Activated CD4-positive, CD25-positive, alpha-beta regulatory T cell treated with anti-CD3 and anti-CD28 coated beads, Interleukin-2, amount 50 U/mL, for 72 hours (primary cell): ENCODE results near the gene ATP11B.

Experiments
- DNase-seq: peaks from one replicate; pipeline ENCODE4 v3.0.0; 2021

Gene ATP11B

DNA sequence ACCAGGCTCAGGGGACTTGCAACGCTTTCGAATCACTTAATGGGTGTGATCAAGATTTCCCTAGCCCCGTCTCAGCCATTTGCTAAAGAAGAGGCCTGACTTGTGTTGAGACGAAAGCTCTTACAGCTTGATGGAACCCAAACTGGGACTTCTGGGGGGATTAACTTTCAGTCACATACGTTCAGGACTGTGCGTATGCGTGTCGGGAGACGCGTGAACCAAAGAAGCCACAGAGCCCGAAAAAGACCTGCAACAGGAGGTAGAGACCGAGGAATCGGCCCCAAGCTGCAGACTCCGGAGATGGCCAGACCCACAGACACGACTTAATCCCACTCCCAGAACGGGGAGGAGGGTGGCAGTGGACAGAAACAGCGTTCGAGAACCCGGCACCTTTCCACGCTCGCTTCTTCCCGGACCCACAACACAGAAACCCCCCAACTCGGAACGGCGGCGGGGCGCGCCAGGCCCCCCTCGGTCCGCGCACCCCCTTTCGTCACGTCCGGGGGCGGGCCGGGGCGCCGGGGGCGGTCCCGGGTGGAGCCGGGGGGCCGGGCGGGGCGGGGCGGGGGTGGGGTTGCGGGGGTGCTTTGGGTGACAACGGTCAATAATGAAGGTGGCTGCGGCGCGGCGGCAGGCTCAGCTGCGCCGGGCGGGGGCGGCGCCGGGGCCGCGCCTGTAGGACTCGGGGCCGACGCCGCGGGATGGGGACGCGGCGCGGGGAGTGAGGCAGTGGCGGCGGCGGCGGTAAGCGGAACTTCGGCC, at the start of gene ATP11B:
ATP11B (plus strand) TSS at position 604 of the 762 bp plus-strand sequence. CDS start 256 bp downstream, outside the sequence.
- DNase-seq: peak; percentile 79

DNA sequence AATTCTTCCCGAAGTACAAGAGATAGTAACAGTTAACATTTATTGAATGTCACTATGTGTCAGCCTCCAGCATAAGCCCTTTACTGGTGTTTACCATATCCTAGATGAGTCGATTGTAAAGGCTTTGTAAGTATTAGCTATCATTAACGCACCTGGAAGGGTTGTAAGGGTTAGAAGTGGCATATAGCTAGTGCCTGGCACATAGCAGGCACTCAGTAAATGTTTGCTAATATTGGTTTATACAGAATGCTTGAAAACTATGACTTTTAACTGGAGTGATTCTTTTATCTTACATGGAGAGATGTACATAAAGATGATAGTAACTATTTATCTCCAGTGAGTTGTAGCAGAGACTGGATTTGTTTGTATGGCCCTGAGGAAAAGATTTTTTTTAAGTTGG, 46.3 kb upstream of the ATP11B start:
- DNase-seq: no peak

DNA sequence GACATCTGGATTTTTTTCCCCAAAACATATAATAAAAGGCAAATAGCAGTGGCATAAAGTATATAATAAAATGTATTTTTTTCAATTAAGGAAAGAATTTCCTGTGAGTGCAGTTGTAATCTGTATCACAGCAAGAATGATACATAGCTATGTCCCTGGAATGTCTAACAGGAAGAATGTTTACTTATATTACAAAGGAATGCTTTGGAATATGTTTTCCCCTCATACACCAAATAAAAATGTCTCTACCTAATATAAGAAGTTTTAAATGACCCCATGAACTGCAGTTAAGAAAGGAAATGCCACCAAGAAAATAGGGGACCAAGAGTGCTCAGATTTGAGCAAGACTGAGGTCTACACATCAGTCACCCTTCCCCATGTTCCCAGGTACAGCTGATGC, 38.0 kb upstream of the ATP11B start:
- no peak for DNase-seq

DNA sequence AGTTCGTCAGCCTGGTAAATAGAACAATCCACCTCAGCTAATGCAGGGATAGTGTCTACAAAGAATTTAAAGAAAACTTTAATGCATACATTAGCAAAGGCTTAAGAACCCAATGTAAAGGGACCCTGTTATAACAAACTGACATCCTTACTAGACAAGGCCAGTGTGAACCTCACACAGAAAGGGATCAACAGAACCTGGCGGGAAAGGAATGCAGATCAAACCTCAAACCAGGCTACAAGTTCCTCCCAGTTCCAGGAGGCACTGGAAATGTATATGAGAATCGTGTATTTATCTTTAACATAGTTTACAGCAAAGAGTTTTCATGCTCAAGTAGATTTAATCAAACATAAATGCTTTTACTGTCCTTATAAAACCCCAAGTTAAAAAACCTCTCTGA, 37.6 kb upstream of the ATP11B start:
- no peak for DNase-seq

DNA sequence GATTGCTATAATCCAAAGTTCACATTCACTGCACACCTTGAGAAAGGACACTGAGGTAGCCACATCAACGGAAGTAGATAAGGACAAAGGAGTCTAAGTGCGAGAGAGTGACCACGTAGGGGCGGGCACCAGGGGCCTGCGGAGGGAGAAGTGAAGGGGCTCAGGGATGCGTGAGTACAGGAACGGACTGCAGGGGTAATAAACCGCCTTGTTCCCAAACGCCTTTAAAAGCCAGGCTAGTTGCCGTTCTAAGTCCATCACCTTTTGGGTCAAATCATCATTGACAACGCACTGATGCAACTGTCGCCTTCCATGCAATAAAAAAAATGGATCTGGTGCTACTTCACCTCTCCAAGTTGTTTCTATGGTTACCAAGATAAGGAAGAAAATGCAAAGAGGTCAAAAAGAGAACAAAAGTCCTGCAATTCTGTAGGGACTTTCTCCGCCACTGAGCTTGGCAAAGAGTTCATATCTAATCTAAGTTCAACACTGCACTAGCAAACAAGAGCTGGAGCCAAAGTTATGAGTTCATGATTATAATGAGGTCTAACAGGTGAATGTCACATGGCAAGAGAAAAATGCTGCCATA, 32.6 kb upstream of the ATP11B start:
- DNase-seq: no peak

DNA sequence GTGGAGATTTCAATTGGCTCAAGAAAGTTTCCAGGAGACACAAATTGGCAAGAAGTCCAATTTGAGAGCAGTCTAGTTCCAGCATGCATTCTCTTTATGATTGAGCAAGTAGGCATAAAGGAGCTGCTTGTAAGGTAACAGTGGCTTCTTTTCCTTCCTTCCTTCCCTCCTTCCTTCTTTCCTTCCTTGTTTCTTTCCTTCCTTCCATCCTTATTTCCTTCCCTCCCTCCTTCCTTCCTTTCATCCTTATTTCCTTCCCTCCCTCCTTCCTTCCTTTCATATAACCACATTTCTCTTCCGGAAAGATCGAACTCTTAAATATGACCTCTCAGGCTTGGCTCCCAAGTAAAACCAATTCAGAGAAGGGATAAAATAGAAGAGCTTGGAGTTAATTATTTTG, 29.4 kb upstream of the ATP11B start:
- no peak for DNase-seq

DNA sequence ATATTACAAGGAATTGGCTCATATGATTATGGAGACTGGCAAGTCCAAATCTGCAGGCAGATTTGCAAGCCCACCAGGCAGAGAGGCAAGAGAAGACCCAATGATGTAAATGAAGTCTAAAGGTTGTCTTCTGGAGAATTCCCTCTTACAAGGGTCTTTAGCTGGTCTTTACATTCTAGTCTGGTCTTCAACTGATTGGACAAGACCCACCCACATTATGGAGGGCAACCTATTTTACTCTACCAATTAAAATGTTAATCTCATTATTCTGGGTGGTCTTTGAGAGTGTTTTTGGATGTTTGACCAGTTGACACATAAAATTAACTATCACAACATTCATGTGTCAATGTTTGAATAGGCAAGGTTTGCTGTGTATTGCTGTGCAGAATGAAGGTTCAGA, 28.0 kb upstream of the ATP11B start:
- DNase-seq: no peak

DNA sequence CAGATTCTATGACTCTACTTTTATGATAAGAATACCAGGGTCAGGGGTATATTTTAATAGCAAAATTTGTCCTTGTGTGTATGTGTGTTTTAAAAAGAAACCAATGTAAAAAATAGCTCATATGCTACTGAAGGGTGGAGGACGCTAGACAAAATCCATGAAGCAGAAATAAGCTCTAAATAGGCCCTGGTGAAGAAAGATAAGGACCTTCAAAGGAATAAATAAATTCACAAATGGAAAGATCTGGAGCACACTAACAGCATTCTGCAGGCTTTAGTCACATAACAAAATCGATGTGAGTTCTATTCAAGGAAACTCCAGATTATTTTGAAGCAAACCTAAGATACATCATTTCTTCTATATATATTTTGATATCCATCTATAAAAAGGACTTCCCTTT, 27.2 kb upstream of the ATP11B start:
- no peak for DNase-seq

DNA sequence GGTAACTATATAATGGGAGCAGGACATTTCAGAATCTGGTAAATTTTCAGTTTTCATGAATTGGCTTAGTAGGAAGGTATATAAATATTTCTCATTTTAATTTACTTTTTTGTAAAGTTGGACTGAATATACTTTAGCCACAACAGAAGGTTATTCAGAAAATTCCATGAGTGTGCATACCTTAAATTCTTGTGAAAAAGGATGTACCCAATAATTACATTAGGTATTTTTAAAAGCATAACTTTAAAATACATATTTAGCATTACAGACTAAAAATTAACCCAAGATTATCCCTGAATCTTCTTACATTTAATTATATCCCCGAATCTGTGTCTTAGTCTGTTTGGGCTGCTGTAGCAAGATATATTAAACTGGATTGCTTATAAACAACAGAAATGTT, 24.9 kb upstream of the ATP11B start:
- no peak for DNase-seq

DNA sequence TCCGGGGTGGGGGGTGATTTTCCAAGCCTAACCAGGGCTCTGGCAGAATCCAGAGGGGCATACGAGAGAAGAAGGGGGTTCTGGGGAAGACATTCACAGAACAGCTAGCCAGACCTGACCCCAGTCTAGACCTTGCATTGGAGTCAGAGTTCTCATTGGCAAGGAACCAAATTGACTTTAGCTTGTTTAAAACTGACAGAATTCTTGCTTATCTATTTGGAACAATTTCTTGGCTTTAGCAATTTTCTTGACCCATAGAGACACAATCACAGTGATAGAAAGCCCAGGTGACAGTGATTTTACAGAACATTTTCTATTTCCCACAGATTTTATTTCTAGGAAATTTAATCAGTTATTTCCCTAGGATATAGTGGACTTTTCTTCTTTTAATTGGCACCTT, 23.6 kb upstream of the ATP11B start:
- no peak for DNase-seq

DNA sequence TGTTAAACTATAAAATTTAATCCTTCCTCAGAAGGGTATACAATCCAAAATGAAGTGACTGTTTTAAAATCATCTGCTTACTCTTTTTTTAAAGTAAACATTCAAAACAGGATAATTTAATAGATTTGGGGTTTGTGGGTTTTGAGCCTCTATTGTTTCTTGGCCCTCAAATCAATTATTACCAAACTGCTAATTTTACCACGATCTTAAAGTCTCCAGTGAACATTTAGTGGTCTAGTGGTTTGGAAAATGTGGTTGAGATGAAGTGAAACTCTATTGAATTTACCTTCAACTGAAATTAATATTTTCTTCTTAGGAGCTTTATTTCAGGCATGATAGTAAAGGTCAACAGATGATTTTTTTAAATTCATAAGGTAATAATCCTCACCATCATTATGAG, 11.2 kb upstream of the ATP11B start:
- DNase-seq: no peak

DNA sequence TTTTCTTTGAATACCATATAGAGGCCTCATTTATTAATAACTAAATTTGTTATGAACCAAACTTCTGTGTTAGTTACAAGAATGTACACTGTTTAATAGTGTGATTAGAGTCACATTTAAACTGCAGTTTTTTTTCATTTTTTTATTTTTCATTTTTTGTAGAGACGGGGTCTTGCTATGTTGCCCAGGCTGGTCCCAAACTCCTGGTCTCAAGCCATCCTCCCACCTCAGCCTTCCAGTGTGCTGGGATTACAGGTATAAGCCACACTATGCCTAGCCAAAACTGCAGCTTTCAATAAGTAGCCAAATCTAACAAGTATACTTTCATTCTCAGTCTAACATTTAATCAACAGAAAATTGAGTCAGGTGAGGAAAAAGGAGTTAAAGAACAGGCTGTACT, 10.2 kb upstream of the ATP11B start:
- DNase-seq: no peak

DNA sequence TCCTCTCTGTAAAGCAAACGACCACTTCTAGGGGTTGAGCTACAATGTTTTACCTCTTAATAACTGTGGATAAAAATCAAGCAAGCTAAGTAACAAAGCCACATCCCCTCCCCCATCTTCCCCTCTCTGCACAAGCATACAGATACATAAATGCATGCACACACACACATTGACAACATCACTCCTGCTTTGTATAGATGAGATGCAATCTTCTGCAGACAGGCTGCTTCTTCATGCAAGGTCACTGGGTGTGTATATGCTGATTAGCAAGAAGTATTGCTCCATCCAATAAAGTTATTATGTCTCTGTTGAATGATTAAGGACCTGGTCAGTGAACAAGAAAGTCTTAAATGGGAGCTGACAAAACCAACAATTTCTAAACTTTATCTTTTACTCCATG, 8.8 kb upstream of the ATP11B start:
- DNase-seq: no peak

DNA sequence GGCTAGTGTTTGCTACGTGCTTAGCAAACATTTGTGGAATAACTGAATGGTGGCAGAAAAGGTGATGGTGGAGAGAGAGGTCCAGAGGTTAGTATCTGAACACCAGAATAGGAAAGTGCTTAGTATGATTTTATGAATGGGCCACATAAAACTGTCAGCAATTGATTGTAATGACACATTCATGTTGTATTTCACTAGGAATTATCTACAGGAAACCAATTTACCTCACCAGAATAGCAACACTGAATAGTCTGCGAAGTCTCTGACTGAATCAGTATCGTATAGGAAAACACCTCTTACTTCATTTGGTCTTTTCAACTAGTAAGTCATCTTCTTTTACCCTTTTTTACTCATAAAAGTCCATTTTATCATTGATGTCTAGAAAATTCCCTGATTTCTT, 8.2 kb upstream of the ATP11B start:
- no peak for DNase-seq

DNA sequence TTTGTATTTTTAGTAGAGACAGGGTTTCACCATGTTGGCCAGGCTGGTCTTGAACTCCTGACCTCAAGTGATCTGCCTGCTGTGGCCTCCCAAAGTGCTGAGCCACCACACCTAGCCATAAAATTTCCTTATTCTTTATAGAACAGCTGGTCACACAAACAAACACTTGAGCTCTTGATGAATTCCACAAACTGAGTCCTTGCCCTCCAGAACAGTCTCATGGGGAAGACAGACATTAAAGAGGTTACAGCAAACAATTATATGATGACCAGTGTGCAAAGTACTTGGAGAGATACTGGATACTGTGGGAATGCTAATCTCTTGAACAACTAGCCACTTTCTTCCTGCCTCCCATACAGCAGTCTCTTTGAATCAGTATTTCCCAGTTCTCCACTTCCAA, 7.5 kb upstream of the ATP11B start:
- DNase-seq: no peak

DNA sequence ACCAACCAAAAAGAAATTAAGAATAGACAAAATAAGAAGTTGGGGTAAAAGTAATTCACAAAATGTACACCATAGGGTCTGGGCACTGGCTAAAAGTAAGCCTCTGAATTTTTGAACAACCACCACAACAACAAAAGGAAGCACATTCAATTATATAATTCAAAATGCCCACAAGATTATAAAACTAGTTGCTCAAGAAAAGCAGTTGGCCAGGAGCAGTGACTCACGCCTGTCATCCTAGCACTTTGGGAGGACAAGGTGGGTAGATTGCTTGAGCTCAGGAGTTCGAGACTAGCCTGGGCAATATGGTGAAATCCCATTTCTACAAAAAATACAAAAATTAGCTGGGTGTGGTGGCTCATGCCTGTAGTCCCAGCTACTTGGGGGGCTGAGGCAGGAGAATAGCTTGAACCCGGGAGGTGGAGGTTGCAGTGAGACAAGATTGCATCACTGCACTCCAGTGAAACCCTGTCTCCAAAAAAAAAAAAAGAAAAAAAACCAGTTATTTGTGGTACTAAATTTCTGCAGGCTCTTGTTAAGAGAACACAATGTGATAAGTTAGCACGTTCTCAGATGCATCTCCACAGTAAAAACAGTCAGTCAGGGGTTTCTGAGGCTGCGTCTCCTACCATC, 6.6 kb upstream of the ATP11B start:
- no peak for DNase-seq

DNA sequence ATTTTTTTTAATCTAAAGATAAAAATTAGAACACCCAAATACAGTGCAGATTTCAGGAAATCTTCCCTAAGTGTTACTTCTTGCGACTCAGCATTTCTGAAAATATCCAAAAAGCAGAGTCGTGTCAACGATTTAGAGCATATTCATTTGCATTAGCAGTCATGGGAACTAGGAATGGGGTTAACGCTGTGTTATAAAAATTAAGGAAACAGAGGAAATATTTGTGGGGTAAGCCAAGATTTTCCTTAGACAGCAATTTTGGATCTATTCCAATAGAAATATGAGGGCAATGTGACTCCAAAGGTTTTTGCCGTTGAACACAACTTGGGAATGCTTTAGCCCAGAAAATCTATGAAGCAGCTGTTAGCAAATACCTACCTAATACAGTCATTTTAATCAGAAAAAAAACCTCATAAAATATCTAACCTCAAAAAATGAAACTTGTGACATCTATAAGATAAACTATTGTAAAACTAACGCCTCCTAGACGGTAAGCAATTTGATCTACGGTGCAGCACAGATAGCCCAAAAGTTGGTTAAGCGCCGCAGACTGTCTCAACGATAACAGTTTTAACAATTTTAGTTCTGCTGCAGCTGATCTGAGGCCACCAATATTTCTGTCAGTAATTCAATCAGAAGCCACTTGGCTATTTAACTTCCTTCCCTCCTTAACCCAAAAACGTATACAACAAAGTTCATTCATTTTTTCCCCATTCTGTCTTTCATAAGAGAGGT, 5.8 kb upstream of the ATP11B start:
- DNase-seq: no peak

DNA sequence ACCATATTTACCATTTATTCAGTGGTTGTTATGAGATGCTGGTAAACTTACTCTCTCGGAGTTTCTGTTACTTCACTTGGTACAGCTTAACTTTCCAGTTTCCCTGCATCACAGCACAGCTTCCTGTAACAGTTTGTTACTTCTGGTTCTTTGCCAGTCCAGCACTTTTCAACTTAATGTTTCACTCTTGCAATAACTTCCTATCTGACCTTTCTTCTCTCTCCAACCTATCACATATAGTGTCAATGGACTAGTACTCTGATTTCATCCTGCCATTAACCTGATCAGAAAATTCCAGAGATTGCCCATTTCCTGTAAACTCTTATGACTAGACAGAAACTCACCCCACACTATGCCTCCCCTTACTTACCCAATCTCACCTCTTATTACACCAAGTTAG, 3.9 kb upstream of the ATP11B start:
- no peak for DNase-seq

DNA sequence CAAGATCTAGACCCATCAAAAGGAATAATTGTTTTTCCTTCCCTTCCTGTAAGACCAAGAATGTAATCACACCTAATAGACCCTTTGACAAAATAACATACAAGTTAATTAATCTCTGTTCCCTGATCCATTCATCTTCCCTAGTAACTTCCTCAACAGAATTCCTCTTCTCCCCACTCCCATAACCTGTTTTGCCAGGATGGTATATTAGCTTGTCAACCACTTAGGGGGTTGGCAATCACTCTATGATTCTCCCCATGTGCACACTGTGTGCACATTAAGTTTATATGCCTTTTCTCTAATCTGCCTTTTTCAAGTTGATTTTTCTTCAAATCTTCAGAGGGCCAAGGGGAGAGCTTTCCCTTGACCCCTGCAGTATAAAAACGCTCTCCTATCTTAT, 2.7 kb upstream of the ATP11B start:
- DNase-seq: no peak

DNA sequence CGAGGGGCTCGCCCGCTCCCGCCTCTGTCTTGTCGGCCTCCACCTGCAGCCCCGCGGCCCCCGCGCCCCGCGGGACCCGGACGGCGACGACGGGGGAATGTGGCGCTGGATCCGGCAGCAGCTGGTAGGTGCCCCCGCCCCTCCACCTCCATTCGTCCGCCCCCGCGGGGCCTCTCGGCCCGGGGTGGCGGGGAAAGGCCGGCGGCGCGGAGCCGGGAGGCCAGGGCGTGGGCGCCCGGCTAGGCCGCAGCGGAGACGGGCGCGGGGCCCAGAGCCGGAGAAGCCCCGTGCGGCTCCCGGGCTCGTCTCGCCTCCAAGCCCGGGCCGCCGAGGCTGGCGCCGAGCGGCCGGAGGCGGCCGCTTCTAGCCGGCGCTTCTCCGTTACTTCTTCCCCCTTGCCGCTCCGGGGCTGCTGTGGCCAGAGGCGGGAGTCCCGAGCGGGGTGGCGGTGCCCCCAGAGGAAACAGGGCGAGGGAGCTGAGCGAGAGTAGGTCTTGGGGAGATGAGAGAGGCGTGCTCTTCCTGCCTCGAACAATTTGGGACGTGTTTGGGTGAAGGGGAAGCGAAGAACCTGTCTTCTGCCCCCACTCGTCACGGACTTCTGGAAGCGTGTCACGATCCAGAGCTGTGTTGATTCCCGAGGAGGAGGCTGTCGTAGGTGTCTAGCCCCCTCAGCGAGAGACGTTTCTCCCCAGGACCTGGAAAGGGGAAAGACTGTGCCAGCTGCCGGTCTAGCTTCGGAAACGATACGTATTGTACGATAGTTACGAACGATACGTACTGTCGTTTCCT, 555 bp downstream of the ATP11B start:
- DNase-seq: peak; percentile 69

DNA sequence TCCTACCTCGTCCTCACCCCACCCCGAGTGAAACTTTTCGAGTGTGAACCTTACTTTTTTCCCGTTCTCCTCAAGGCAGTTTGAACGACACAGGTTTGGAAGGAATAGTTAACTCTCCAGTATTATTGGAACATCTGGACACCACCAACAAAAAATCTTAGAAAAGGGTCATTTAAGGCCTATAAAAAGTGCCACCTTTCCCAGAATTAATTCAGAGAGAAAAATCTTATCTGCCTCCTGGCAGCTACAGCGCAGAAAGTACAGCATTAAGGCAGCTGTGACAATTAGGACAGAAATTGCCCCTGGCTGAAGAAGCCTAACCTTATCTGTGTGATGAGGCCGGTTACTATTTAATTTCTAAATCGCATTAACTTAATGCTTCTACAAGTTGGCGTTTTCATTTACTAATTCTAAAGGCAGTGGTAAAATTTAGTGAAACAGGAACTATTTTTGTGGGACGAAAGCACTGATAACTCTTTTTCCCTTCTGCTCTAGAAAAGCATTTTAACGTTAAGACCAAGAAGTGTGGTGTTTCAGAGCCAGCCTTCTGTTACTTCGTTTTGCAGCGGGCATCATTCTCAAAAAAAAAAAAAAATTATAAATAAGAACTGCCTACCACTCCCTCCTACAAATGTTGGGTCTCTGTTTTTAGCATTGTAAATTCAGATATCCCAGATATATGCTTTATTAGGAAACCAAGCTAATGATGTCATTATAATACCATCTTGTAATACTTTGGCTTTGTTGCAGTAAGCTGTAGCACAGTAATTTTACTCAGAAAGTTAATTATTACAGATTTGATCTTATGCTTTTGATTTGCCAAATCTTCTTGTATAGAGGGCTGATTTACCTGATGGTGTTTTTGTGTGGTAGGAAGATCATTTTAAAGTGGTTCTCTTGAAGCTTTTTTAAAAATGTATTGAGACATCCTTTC, 1.4 kb downstream of the ATP11B start:
- no peak for DNase-seq

DNA sequence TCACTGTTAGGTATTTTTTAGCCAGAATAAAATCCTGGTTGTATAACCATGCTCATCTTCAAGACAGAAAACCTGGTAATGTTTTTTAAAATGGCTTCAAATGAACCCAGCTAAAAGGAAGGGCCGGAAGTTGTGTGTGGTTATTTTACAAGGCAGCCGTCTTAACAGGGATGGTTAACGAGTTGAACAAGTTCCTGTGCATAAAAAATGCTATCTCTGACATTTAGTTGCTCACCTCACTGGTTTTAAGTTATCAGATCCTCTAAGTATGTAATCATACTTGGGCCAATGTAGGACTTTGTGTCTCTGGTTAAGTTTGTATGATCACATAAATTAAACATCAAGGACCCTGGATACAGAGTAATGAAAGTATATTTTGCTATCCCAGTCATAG, 2.1 kb downstream of the ATP11B start:
- DNase-seq: no peak
